Aorta (tissue), 5 donors: Measurements from ENCODE around the gene EXD2. TPM values are rescaled to one million over a fixed set of nuclear protein-coding genes. Genes with fewer than 3 reads are reported as not detected.

Experiments used
- ATAC-seq: fragments of 200-7000 bp; cut with Tn5 transposase; one replicate; pipeline ENCODE4 v1.9.1; 2022; ENCODE audit warnings: moderate library complexity; ENCODE audit not compliant: low FRiP score
- DNase-seq, 2 donors: peaks; one replicate each; pipeline ENCODE4 v3.0.0-alpha.2; 2020
- H3K27ac ChIP-seq, 2 donors: one replicate each; pipeline ENCODE4 v1.5.1; 2013; ENCODE audit warnings: low read length in 2 of 2, mild to moderate bottlenecking in 2 of 2, moderate library complexity in 2 of 2, control low read depth in 1 of 2, inconsistent platforms in 1 of 2, low read depth in 1 of 2
- H3K27me3 ChIP-seq, 2 donors: one replicate each; pipeline ENCODE4 v1.6.1; 2013; ENCODE audit warnings: control low read depth in 1 of 2, low read length in 1 of 2, mild to moderate bottlenecking in 1 of 2, moderate library complexity in 1 of 2; ENCODE audit not compliant: insufficient read depth in 2 of 2, control insufficient read depth in 1 of 2
- H3K36me3 ChIP-seq, 2 donors: one replicate each; pipeline ENCODE4 v1.6.1; 2013; ENCODE audit warnings: control low read depth in 1 of 2, low read length in 1 of 2, mild to moderate bottlenecking in 1 of 2; ENCODE audit not compliant: insufficient read depth in 2 of 2, control insufficient read depth in 1 of 2
- H3K4me1 ChIP-seq, 2 donors: one replicate each; pipeline ENCODE4 v1.6.1; 2013; ENCODE audit warnings: low read length in 2 of 2, control low read depth in 1 of 2, mild to moderate bottlenecking in 1 of 2, moderate library complexity in 1 of 2; ENCODE audit not compliant: insufficient read depth in 2 of 2, control insufficient read depth in 1 of 2
- H3K4me3 ChIP-seq, 2 donors: one replicate each; pipeline ENCODE4 v1.5.1; 2013; ENCODE audit warnings: low read length in 2 of 2, control low read depth in 1 of 2, mild to moderate bottlenecking in 1 of 2
- H3K9me3 ChIP-seq: one replicate; pipeline ENCODE4 v1.6.1; 2013; ENCODE audit warnings: mild to moderate bottlenecking, low read length; ENCODE audit not compliant: control insufficient read depth
- WGBS, 2 donors: extraction: QIAGEN DNeasy Blood & Tissue Kit; methylation state at CpG; one replicate each; pipeline ENCODE4 v1.1.7; 2013; 5-methylcytosine and 5-hydroxymethylcytosine counted together
- intact Hi-C, 2 donors: fragments of 100-400 bp; cut with DNase I; formaldehyde crosslinking; loops; one replicate each; pipeline versions ENCODE4 v1.14.2 to v1.15.0; 2022
- polyA plus RNA-seq, 2 donors: library from polyadenylated mRNA; stranded (reverse); fragments of 200-250 nt; gene quantifications; one replicate each; pipeline ENCODE4 v1.2.3, GENCODE V29; 2013
- total RNA-seq, 2 donors: library from RNA; stranded (reverse); fragmentation: NEBNext Ultra II Directional; extraction: Animal tissue kit (Norgen Biotek cat#: 25700); gene quantifications; one replicate each; pipeline ENCODE4 v1.2.1, GENCODE V29; 2021
- donor health status: healthy with polysubstance abuse.
- donor health status: Bipolar disorder and iron deficiency.
- donor health status: DM: no; HTN: no; CAD: no.
- donor health status: DM: no; HTN: no; CAD: no.
- donor health status: DM: yes; HTN: yes; CAD: no.

EXD2 gene
- total and polyA plus RNA-seq, 4 donors = 4.5 to 19.4 (median 12.0) TPM

GRCh38 chr14:69261761-69262331, 70.5 kb downstream of the EXD2 start:
- H3K9me3 ChIP-seq = no peaks in the 10 kb centered on the region
- no peaks in the 10 kb centered on the region for H3K4me1 ChIP-seq
- H3K27me3 ChIP-seq = no peaks in the 10 kb centered on the region
- H3K4me3 ChIP-seq = no peak overlapping the region
- DNase-seq = no peak
- whole genome bisulfite sequencing, 2 donors = 30 to 39% methylated on average over 3 to 5 of the region's 5 CpGs
- H3K27ac ChIP-seq = peak overlapping the region in 1 of 2 donors; percentile 13
- intact Hi-C loops = loop anchor here in 1 of 2 donors (10.0 kb wide), 1 partner anchor 93 kb away; no protein-coding TSS in a partner anchor
- H3K36me3 ChIP-seq = no peaks in the 10 kb centered on the region
- ATAC-seq = peak; percentile 38

GRCh38 chr14:69262516-69262915, 71.2 kb downstream of the EXD2 start:
- no peak for ATAC-seq
- Histone ChIP-seq H3K9me3 (no peaks in the 10 kb centered on the region), H3K36me3 (no peaks in the 10 kb centered on the region), H3K27ac (no peak overlapping the region), H3K4me3 (no peak overlapping the region), H3K27me3 (no peaks in the 10 kb centered on the region), H3K4me1 (no peaks in the 10 kb centered on the region)
- WGBS, 2 donors = 72 to 73% methylated on average over 3 of the region's 3 CpGs
- no peak for DNase-seq
- intact Hi-C loops = loop anchor here in 1 of 2 donors (10.0 kb wide), 1 partner anchor 92 kb away; no protein-coding TSS in a partner anchor

DNA sequence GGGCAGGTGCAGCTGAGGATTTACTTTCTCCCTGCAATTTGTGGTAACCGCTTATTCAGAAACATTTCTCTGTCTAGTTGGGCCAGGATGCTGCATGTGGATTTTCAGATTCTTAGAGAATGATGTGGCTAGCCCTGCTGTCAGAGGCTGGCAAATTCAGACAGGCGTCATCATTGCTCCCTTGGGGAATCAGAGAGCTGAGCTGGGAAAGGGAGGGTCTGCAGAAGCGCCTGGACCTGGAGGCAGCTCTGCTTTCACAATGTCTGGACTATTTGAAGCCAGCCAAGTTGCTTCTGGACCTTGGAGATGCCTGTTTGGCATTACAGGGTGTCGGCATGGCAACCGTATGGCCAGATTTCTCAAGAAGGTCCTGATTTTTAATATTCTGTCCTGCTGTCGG, 72.1 kb downstream of the EXD2 start:
- Histone ChIP-seq H3K27me3 (no peaks in the 10 kb centered on the region), H3K4me1 (no peaks in the 10 kb centered on the region), H3K36me3 (no peaks in the 10 kb centered on the region), H3K27ac (no peak overlapping the region), H3K4me3 (no peak overlapping the region), H3K9me3 (no peaks in the 10 kb centered on the region)
- ATAC-seq (peak; percentile 79), DNase-seq (peak; percentile 86 to 88)
- intact Hi-C loops = loop anchor here in 1 of 2 donors (10.0 kb wide), 1 partner anchor 91 kb away; no protein-coding TSS in a partner anchor
- 8% methylated on average over 6 of the region's 6 CpGs for WGBS, 2 donors

- intact Hi-C loops = loop anchor here in 1 of 2 donors (10.0 kb wide), 1 partner anchor 91 kb away; no protein-coding TSS in a partner anchor
- peak; percentile 29 for ATAC-seq
- H3K4me1 ChIP-seq = no peaks in the 10 kb centered on the region
- H3K27ac ChIP-seq = peak overlapping the region in 1 of 2 donors; percentile 15
- H3K27me3 ChIP-seq = no peaks in the 10 kb centered on the region
- 24 to 26% methylated on average over 8 of the region's 8 CpGs for WGBS, 2 donors
- H3K9me3 ChIP-seq = no peaks in the 10 kb centered on the region
- no peak for DNase-seq
- no peak overlapping the region for H3K4me3 ChIP-seq
- H3K36me3 ChIP-seq = no peaks in the 10 kb centered on the region
These were observed 72.5 kb downstream of the EXD2 start for GRCh38 chr14:69263771-69264170.

GRCh38 chr14:69266572-69267345, 75.5 kb downstream of the EXD2 start:
- intact Hi-C loops = loop anchor here in 1 of 2 donors (10.0 kb wide), 1 partner anchor 88 kb away; no protein-coding TSS in a partner anchor
- Histone ChIP-seq H3K4me1 (no peaks in the 10 kb centered on the region), H3K9me3 (no peaks in the 10 kb centered on the region), H3K27me3 (no peaks in the 10 kb centered on the region), H3K4me3 (no peak overlapping the region), H3K27ac (peak overlapping the region in 1 of 2 donors; percentile 12), H3K36me3 (no peaks in the 10 kb centered on the region)
- no peak for ATAC-seq
- WGBS, 2 donors = 69 to 73% methylated on average over 8 of the region's 8 CpGs
- no peak for DNase-seq

GRCh38 chr14:69267492-69267891, 76.2 kb downstream of the EXD2 start:
- no peak overlapping the region for H3K4me3 ChIP-seq
- no peaks in the 10 kb centered on the region for H3K4me1 ChIP-seq
- H3K36me3 ChIP-seq = no peaks in the 10 kb centered on the region
- no peak overlapping the region for H3K27ac ChIP-seq
- 90 to 91% methylated on average over 4 of the region's 4 CpGs for WGBS, 2 donors
- no peaks in the 10 kb centered on the region for H3K9me3 ChIP-seq
- intact Hi-C loops = loop anchor here in 1 of 2 donors (10.0 kb wide), 1 partner anchor 87 kb away; no protein-coding TSS in a partner anchor
- DNase-seq = no peak
- ATAC-seq = no peak
- no peaks in the 10 kb centered on the region for H3K27me3 ChIP-seq

- WGBS, 2 donors = 60 to 72% methylated on average over 2 of the region's 2 CpGs
- ATAC-seq = no peak
- intact Hi-C loops = loop anchor here in 1 of 2 donors (10.0 kb wide), 1 partner anchor 87 kb away; no protein-coding TSS in a partner anchor
These were observed 76.9 kb downstream of the EXD2 start for GRCh38 chr14:69268223-69268622.

DNA sequence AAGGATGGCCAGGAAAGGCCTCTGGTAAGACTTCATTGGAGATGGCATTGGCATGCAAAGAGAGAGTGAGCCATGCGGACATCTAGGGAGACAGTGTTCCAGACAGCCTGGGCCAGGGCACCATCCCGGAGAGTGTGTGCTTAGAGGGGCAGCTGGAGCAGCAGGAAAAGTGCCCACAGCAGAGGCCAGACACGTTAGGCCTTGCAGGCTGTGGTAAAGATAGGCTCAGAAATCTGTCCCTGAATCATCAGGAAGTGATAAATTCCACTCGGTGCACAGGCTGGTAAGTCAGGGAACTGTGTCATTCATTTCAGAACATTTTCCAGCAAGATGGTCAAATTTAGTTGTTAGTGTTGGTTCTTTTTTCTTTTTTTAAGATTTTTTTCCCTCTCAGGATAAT, 77.5 kb downstream of the EXD2 start:
- no peaks in the 10 kb centered on the region for H3K36me3 ChIP-seq
- H3K27ac ChIP-seq = no peak overlapping the region
- H3K4me3 ChIP-seq = no peak overlapping the region
- H3K9me3 ChIP-seq = no peaks in the 10 kb centered on the region
- WGBS, 2 donors = 40 to 45% methylated on average over 4 of the region's 4 CpGs
- DNase-seq (no peak), ATAC-seq (no peak)
- H3K4me1 ChIP-seq = no peaks in the 10 kb centered on the region
- H3K27me3 ChIP-seq = no peaks in the 10 kb centered on the region
- intact Hi-C loops = loop anchor here in 1 of 2 donors (10.0 kb wide), 1 partner anchor 86 kb away; no protein-coding TSS in a partner anchor

More at GRCh38 chr14:69268223-69268622, 76.9 kb downstream of the EXD2 start:
- no peak for DNase-seq
- no peaks in the 10 kb centered on the region for H3K27me3 ChIP-seq
- no peaks in the 10 kb centered on the region for H3K4me1 ChIP-seq
- no peak overlapping the region for H3K4me3 ChIP-seq
- H3K9me3 ChIP-seq = no peaks in the 10 kb centered on the region
- H3K36me3 ChIP-seq = no peaks in the 10 kb centered on the region
- no peak overlapping the region for H3K27ac ChIP-seq
